HG02870 (cell line): ENCODE measurements around the gene MTUS2.

Experiments
- ATAC-seq: cut with Tn5 transposase; IDR thresholded peaks from one replicate; pipeline ENCODE4 v1.9.1; 2021; ENCODE audit warnings: mild to moderate bottlenecking, moderate library complexity; ENCODE audit not compliant: unreplicated experiment

MTUS2 gene

DNA sequence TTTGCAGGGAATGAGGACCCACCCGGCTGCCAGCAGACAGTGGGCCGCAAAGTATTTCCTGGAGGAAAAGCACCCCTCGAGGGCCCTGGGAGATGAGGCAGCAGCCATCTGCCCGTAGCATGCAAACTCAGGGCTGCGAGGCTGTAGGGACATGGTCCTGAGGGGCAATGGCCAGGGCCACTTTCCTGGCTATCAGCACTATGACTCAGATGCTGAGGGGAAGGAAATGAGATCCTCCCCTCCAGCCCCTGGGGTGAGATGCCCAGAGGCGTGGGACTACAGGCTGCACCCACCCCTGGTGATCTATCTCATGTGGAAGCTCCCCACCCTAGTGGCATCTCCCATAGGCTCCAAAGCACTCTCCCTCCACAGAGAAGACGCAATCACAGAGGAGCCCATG lies 695.2 kb downstream of the MTUS2 start:
- ATAC-seq = no peak

DNA sequence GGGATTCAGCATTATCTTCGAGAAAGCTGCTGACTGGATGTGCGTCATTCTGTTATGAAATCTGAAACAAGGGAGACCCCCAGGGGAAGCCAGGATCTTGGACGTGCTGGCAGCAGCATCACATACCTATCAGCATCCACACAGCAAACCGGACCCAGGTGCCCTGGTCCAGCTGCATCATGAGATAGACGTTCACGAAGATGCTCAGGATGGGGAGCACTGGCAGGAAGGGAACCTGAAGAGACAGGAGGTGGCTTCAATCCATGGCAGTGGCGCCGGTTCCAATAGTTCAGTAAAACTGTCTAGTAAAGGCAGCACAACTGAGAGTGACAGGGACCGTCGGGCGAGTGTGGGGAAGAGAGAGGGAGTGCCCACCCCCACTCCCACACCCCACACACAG lies 695.9 kb downstream of the MTUS2 start:
- no peak for ATAC-seq

DNA sequence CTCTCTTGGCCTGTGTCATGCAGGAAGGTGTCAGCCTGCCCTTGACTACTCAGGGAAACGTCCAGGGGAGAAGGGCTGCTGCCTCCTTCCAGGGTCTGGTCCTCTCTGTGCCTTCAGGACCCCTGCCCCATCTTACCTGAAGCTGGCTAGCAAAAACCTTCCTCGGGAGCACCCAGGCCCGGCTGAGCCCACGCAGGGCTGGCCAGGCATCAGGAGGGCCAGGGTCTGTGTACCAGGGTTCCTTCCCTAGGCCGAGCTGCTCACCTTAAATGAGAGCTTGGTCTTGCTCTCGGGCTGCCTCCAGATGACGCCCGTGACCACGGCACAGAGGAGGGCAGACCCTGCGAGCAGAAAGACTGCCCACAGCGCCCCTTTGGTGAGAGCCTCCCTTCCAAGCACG lies 696.7 kb downstream of the MTUS2 start:
- no peak for ATAC-seq

DNA sequence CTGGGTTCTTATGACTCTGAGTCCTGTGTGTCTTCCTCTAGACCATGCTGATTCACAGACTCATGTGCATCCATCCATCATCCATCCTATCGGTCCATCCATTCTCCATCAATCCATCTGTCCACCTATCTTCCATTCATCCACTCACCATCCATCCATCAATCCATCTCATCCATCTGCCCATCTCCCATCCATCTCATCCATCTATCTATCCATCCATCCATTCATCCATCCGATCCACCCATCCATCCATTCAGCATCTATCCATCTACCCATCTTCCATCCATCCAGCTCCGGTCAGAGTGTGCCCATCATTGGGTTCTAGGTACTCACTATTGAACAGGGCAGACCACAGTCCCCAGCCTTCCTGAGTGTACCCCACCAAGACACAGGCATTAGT lies 699.8 kb downstream of the MTUS2 start:
- ATAC-seq = no peak

DNA sequence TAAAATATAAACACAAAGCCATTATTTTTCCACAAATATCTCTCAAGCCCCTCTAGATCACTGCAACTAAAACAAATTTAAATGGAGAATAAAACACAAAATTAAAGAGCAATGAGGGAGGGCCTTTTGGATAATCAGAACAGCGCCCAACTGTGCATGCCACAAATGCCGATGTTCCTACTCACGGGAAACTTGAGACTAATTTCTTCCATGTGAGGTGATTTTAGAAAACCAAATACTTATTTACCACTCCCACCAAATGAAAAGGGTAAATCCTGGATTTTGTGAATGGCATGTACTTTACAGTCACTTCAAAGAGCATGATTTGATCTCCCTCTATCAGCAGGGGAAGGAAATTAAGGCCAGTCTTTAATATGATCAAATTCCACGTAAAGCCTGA lies 700.5 kb downstream of the MTUS2 start:
- no peak for ATAC-seq

DNA sequence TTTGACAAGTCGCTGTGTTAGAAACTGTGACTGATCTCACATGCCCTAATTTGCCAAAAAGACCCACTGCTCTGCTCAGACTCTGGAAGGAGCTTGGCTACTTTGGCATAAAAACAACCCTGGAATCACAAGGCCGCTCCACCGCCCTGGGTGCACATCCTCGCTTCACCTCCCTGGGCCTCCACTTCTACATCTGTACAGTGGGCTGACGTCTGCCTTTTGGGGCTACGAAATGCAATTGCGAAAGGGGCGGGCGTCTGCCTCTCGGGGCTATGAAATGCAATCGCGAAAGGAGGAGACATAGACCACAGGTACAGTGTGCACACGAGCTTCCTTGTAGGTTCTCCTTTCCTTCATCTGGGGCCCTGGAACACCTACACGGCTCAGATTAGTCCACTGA lies 701.2 kb downstream of the MTUS2 start:
- no peak for ATAC-seq

DNA sequence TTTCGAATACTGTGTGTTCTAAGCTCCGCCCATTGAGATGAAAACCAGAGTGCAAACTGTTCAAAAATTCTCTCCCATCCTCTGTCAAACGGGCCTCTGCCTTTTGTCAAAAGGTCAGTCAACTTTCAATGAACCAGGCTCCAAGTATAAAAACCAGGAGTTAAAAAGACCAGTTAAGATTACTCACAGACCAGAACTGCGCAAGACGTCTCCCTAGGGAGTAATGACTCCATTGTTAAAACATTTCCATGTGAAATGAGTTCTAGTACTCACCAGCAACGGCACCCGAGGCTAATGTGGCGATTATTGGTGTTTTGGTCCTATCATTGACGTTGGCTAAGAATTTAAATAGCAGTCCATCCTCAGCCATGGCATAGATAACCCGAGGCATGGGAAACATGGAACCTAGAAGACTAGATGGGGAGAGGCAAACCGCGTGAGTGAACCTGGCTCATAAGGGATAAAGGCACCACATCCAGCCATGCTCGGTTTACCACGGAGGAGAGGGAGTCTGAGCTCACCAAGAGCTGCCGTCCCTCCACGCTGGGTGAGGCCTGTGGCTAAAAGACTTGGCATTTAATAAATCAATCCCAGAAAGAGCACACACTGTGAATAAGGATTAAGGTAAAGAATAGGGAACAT lies 702.0 kb downstream of the MTUS2 start:
- no peak for ATAC-seq

DNA sequence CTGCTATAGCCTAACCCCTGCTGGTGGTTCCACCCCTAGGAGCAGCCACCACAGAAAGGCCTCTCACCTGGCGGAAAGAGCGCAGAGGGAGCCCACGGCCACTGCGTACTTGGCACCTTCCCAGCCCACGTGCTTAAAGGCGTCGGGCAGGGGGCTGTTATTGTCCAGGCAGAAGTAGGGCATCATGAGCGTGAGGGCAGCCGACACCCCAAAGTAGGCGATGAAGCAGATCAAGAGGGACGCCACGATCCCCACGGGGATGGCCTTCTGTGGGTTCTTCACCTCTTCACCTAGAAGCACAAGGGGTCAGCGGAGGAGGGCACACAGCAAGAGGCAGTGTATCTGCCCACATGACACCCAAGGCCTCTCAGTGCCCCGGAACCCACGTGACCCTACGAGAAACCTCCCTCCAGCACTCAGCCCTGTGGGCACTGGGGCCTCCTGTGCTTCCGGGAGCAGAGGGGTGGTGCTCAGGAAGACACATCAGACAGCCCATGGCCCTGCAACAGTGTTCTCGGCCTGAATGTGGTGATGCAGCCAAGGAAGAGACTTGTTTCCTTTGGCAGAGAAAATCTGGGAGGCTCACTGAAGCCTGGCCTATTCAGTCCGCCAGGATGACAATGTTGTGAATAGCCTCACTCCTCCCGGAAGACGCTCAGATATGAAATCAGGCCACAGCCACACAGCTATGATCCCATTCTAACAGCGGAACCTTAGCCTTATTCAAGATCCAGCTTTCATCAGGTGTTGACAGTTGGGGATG lies 703.2 kb downstream of the MTUS2 start:
- no peak for ATAC-seq

DNA sequence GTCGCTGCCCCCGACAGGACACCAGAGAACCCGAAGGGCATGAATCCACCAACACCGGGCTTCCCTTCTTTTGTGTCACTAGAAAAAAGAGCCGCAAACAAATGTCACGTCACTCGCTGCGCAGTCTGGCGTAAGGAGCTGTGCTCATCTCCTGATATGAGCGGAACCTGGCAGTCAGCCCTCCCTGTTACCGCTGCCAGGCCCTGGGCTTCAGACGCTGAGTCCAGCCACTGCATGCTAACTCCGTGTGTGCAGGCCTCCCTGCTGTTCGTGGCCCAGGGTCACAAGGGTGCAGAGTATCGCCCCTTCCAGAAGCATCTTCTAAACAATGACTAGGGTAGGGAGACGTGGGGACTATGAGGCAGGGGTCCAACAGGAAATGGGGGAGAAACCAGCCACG lies 704.0 kb downstream of the MTUS2 start:
- no peak for ATAC-seq

DNA sequence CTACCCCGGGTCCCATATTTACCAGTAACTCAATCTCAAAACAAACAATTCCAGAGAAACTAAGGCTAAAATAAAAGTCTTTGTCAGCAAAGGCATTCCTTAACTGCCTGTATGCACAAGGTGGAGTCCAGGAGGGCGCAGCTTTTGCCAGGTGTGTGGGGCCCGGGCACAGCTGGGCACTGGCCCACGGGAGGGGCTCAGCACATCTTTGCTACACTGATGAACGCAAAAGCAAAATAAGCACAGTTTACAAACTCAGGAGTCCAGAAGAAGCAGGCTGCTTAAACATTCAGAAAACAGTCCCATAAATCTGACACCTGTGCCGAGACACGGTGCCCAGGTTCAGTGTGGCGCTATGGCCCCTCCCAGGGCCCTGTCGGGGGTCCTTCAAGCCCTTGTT lies 704.5 kb downstream of the MTUS2 start:
- ATAC-seq = no peak

DNA sequence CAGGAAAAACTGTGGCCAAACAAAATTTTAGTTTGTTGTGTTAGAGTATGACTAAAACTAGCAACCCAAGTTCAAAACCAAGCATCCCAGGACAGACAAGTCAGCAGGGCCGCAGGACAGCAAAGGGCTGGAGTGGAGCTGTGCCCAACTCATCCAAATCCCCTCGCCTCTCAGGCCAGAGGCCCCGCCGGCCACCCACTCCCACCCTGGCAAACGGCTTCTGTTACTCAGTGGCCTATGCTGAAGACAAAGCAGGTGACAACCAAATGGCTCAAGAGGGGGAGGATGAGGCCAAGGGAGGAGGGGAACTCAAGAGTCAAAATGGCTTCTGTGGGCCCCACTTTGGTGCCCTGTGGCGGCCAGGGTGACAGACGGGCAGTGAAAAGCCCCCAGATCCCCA lies 705.6 kb downstream of the MTUS2 start:
- ATAC-seq = no peak

DNA sequence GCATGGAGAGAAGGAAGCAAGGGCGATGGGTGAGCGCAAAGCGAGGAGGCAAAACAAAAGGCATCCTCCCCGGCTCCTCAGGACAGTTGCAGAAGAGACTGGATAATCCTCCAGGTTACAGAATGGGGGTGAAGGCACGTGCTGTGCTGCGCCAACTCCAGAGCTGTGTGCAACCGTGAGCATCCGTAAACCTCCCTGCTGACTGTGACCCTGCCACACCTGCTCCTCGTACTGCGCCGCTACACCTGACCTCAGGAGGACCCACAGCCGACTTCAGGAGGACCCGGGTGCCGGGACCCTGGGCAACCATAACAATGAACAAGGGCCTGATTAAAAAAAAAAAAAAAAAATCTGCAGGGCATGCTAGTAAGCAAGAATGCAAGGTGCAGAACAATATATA lies 706.6 kb downstream of the MTUS2 start:
- ATAC-seq = no peak

DNA sequence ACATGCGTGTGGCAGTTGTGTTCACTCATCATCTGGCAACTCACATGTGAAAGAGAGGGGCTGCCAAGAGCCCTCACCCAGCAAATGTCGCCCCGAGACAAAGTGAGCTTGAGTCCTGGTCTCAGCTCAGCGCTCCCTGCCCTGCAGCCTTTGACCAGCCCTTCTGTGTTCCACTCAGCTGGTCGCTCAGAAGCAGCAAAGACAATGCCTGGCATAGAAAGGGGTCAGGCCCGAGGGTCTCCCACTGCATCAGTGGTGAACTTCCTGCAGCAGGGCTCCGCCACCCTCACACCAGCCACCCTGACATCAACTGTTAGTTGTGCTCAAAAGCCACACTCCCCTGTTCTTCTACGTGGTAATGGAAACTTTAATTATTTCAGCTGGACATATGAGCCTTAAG lies 707.4 kb downstream of the MTUS2 start:
- ATAC-seq = no peak

DNA sequence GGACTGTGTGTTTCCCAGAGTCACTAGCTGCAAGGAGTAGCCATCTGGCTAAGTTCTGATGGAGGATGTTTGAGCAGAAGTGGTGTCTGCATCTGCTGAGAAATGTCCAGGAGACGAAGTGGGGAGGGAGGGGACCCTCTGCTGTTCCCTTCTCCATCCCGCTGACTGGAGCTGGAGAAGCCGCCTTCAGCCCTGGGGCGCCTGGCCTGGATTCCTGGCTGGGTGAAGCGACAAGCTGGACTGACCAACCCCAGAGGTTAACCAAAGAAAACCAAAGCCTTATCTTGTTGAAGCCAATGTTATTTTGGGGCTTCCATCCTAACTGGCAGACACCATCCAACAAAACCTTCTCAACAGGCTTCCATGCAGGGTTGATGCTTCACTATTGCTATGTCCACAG lies 707.8 kb downstream of the MTUS2 start:
- ATAC-seq = no peak

DNA sequence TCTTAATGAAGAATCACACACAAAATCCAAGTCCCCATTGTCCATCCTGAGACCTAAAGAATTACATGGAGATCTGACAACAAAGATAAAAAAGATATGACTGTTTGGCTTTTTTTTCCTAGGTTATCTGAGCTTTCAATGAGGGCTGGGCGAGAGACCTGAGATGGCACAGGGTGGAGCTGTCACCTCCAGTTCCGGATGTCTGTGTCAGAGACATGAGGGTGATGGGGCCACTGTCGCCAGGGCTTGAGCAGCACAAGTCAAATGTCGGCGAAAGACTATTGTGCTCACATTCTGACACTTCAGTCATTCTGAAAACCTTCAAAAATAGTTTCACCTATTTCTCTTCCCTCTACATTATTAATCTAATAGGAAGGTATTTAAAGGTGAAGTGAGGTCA lies 709.6 kb downstream of the MTUS2 start:
- no peak for ATAC-seq

DNA sequence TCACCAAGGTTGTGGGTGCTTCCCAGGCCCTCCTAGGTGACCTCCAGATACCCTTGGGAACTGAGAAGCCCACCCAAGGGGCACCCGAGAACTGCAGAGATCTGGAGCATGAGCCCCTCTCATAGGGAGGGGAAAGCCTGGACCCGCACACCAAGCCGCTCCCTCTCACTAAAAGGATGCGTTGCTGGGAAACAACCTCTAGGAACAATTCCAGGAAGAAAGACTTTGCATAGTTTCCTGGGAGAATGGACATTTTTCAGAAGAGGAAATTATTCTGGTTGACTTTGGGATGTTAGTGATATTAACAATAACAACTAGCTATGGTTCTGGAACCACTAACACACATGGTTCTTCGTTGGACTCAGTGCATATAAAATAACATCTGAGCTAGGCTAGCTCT lies 710.8 kb downstream of the MTUS2 start:
- ATAC-seq = no peak

DNA sequence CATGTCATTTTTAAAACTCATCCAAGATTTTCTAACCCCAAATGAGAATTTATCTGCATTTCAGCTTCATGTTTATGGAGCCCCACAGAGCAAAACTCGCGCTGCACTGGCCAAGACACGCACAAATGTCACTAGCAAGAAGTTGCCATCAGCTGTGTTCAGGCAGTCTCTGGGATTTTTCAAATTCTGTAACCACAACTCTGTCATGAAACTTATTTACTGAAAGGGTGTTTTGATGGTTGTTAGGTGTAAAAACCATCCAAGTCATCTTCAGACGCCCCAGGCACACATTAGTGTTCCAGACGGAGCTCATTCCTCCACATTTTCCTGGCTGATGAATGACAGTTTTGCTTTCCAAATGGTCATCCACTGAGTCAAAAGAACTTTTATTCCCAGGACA lies 712.0 kb downstream of the MTUS2 start:
- ATAC-seq = no peak

DNA sequence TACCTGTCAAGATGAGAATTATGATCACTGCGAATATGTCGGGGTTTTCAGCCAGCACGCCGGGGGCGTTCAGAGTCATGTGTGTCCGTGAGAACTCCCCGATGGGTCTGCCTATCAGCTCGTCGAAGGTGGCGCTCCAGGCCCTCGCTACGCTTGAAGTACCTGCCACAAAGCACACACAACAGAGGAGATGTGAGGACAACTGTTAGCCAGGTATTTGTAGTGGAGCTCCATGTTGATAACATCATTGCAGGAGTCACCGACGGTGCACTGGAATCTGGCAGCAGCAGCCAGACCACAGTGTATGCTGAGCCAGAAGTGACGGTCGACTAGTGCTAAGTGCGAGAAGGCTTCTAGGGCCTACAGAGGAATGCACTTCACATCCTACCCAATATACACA lies 712.7 kb downstream of the MTUS2 start:
- no peak for ATAC-seq

DNA sequence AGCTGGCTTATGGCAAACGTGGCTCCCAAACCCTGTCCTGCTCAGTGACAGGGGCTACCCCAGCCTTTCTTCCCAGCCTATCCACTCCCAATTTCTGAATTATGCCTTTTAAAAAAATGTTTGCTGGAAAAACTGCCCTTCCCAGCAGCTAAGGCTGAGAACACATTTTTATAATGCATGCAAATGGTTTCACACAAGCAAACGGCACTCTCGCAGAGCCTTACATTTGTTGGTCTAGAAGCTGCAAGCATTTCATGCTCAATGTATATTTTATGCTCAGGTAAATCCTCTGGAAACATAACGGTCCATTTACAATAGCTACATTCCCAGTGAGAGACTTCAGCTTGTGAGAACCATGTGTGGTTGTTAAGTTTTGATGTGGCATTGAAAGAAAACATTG lies 713.9 kb downstream of the MTUS2 start:
- ATAC-seq = no peak

DNA sequence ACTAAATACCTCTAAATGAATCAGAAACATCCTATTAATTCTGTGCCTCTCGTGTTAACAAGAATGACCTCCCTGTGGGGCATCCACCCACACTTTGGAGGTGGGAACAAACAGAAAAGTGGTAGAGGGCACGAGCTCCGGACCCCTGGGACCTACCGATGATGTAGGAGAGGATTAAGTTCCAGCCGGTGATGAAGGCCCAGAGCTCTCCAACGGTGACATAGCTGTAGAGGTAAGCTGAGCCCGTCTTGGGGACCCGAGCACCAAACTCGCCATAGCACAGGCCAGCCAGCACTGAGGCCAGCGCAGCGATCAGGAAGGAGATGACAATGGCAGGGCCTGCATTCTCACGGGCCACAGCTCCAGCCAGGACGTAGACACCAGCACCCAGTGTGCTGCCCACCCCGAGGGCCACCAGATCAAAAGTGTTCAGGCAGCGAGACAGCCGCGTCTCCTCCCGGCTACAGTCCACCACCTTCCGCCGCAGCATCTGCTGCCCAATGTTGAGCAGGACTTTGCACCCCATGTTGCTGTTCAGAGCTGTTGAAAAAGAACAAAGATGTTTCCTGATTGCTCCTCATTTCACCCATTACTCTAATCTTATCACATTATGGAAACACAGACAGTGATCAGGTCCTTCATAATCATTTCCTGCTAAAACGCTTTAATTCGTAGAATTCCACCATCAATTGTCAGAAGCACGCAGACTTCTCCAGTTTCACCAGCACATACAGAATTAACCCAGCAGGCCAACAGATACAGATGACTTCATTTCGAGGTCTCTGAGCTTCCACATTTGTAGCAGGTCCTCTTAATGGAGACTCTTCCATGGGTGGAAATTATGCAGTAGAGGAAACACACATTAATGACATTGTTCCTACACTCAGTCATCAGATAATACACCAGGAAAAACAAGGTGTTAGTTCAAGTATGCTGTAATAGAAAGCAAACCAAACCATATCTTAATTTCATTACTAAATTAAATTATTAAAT lies 715.8 kb downstream of the MTUS2 start:
- ATAC-seq = no peak

DNA sequence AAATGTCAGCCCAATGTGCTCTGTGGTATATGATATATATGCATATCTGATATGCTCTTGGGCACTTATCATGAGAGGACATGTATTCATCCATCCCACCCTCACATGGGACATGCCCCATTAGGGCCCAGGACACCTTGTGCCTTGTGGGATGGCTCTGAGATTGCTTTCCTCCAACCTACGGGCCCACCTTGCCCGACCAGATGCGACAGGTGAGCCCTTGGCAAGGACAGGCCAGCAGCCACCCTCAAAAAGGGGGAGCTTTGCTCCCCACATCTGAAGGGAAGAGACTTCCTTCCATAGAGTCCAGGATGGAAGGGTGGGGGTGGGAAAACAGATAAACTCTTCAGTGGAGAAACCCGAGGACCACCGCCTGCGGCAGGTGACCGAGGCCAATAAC lies 716.7 kb downstream of the MTUS2 start:
- ATAC-seq = no peak
